HG03378 (cell line): ENCODE data around the gene ATXN1.
"Not testable (repeated sequence)": the region's sequence is repeated elsewhere in the genome, so short reads cannot be mapped to it uniquely, and the experiment has no call there.

Source experiments
- ATAC-seq: cut with Tn5 transposase; IDR thresholded peaks from one replicate; pipeline ENCODE4 v1.9.1; 2021; ENCODE audit warnings: mild to moderate bottlenecking, moderate library complexity; ENCODE audit not compliant: unreplicated experiment

Gene ATXN1

DNA sequence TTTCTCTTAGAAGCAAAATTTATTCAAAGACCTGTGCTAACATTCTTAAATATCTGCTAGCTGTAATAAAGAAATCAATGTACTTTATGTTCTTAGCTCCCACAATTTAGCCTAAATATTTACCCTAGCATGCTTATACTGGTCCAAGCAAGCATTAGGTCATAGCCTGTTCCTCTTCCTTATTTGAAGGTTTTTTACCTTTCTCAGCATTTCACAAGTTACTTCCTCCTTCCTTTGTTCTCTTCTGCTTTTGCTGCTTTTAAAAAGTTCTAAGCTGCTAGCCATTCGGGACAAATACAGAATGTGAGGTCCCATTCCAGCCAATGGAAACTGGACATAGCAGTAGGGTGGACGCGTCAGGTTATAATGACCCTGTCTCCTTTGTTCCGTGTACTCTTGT, 354.7 kb downstream of the ATXN1 start:
- not testable (repeated sequence) for ATAC-seq

DNA sequence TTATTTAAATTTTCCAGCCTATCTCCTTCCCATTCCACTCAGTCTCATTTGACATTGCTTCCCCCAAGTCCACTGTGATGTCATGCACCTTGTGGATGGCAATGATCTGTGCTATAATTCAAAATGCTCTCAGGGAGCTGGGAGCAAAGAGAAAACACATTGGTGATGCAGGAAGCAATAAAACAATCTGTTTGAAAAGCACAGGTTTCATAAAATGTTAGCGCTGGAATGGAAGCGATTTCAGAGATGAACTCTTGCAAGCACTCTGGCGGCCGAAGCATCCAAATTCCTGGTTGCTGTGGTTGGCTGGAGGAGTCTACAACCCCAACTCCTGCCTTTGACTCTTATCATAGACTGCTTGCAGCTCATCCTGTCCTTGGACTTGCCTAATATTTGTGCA, 355.9 kb downstream of the ATXN1 start:
- no peak for ATAC-seq

DNA sequence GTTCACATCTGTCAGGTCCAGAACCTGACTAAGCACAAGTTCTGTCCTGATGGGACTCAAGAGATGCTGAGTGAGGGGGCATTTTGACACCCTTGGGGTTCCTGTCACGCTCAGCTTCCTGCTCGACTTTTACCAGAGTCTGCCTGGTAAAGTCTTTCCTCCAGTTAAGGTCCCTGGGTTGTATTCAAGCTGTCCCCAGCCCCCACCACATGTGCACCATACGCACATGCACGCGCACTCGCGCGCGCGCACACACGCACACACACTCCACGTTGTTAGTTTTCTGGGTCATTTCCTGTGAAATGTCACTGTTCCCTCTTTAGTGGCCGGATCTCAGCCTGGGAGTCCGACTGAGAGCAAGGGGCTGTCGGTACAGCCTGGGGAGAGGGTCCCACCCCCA, 356.8 kb downstream of the ATXN1 start:
- no peak for ATAC-seq

DNA sequence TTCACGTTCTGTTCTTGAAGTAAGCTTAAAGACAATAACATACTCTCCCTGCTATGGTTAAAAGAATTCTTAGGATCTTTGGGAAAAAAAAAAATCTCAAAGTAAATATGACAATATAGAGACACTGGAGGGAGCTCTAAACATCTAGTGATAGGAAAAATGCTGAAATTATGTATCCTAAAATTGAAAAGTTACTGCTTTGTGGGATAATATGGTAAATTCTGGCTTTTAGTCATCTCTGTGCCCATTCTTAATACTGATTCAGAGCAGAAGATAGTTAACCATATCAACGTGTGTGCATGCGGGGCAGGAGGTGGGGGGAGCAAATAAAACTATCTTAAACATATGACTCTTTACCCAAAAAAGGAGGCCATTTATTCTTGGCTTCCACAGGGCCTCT, 357.4 kb downstream of the ATXN1 start:
- ATAC-seq, result no peak

DNA sequence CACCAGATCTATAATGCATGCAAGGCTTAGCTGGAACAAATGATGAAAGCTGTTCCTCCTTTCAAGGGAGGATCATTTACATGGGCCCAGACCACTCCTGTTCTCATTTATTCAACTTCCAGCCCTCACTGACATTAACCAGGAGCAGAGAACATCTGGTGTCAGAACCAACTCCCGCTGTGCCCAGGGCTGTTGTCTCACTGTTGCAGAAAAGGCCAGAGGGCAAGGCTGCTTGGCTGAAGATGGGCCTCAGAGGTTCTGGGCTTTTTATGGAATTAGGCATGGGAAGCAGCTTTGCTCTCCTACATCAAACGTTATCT, 358.7 kb downstream of the ATXN1 start:
- ATAC-seq, result no peak

DNA sequence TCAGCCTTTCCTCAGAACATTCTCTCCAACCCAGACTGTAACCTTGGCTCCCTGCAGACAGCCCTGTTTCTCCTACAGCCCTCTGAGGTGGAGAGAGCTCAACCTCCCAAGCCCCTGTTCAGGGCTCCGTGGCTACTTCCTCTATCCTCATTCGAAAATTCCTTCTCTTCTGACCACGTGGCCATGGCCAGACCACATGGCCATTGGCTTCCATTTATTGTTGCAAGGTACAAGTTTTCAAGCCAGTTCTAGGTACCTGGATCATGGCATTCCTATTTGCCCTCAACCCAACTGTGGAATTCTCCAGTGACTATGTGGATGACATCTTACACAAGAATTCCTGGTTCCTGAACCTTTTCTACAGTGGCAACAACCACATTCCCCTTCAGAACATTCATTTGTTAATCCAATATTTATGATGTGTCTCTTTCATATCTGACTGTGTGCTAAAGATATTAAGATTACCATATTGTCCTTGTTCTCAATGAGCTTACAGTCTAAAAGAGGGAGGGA, 361.0 kb downstream of the ATXN1 start:
- no peak for ATAC-seq

DNA sequence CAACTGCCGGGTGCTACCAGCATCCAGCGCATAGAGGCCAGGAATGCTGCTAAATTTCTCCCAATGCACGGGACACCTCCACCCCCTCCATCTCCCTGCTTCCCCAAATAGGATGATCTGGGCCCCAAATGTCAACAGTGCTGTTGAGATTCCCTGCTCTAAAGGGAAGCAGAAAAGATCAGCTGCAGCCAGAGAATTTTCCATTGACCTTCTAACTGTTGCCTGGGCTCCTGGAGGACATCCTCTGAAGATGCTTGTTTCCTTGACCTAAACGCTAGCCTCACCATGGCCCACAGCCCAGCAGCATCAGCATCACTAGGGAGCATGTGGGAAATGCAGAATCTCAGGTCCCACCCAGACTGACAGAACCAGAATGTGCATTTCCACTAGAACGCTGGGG, 361.6 kb downstream of the ATXN1 start:
- ATAC-seq, result no peak

DNA sequence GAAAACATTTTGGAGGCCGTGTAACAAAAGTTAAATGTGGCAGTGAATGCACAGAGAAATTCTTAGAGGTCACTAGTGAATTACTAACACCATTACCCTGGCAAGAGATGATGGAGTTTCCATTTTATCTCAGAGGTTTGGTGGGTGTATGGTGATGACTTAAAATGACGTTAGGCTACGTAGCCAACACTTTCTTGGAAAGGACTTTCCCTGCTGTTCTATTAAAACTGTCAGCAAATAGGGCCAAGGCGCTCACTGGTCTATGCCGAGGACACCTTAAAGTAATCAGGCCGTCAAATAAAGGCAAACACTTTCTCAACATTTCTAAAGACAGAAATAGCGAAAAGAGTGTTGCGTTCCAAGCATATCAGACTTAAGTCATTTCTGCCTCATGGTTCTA, 362.1 kb downstream of the ATXN1 start:
- no peak for ATAC-seq

DNA sequence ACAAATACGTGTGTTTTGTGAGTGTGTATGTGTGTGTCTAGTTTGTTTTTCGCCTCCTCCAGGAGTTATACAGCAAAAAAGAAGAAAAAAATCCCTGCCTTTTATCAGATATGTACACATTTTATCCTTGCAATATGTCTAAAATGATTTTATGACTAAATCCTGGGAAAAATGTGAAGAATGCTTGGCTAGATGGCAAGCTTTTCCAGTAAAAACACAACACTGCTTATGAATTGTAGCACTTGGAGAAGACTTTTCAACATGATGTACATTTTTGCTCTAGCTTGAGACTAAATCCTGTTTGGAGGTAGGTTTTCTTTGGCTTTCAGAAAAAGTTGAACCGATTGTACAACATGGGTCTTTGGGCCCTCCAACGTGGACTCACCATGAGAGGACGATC, 362.7 kb downstream of the ATXN1 start:
- ATAC-seq, result no peak

DNA sequence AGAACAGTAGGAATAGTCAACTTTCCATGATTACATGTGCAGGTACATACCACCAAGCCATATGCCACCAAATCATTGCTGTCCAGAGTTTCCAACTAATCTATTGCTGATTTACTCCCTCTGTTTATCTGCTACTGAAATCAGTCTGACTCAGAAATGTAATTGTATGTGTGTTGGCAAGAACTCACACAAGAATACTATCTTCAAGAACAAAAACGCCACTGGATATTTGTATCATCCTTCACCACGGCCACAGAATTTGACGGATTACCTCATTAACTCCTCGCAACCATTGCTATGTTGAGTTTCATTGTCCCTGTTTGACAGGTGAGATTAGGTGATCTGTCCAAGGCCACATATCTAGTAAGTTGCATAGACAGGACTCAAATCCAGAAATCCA, 363.6 kb downstream of the ATXN1 start:
- no peak for ATAC-seq

DNA sequence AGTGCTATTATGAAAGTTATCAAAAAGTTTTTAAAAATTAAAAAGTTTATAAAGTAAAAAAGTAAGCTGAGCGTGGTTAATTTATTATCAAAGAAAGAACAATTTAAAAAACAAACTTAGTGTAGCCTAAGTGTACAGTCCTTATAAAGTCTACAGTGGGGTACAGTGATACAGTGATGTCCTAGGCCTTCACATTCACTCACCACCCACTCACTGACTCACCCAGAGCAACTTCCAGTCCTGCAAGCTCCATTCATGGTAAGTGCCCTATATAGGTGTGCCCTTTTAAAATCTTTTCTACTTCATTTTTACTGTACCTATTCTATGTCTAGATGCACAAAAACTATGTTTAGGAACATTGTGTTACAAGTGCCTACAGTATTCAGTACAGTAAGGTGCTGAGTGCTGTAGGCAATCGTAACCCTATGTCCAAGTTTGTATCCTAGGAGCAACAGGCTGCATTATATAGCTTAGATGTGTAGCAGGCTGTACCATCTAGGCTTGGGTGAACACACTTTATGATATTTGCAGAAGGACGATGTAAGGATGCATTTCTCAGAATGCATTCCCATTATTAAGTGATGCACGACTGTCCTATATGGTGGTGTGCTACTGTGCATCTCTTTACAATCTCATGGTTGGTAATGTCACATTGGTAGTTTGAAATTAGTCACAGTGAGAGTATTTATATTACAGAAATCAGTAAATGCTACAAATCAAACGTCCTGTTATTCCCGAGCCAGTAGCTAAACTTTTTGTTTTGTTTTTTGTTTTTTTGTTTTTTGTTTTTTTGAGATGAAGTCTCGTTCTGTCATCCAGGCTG, 364.6 kb downstream of the ATXN1 start:
- ATAC-seq, result no peak

DNA sequence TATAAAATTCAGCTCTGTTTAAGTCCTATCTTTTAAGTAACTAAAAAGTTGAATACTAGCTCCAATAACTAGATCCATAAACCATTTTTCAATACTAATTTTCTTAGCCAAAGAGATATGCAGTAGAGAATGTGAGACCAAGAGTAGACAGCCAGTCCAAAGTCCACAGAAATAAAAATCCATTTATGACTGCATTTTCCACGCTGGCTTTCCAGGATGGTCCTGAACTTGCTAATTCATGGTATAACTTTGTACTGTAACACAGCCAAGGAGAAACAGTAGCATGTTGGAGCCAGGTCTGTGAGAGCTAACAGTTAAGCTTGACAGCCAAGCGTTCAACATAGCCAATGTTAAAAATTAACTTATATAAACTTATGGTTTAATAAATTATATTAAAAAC, 366.6 kb downstream of the ATXN1 start:
- no peak for ATAC-seq

DNA sequence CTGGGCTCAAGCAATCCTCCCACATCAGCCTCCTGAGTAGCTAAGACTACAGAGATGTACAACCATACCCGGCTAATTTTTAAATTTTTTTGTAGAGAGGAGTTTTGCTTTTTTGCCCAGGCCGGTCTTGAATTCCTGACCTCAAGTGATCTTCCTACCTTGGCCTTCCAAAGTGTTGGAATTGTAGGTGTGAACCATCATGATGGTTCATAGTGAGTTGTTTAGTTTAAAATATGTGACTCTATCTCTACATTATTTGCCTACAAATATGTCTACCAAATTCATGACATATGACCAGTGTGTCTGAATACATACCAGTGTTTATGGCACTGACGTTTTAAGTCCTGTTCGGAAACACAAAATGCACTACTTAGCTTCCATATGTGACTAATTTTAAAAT, 367.9 kb downstream of the ATXN1 start:
- ATAC-seq, result no peak

DNA sequence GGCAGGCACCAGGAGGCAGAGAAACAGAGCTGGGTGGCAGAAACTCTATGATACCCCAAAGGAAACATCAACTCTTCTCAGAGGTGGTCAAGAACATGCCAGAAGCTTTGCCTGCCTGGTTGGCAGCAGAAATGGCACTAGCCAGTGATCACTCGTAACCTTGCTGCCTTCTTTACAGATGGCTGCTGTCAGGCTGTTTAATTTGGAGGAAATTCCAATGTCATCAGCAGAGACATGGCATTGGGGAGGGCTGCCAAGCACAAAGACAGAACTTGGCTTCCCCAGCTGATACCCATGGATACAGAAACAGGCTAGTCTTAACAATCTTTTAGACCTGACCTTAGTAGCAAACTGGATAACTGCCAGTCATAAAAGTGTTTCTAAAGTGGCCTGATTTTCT, 369.2 kb downstream of the ATXN1 start:
- ATAC-seq, result no peak

DNA sequence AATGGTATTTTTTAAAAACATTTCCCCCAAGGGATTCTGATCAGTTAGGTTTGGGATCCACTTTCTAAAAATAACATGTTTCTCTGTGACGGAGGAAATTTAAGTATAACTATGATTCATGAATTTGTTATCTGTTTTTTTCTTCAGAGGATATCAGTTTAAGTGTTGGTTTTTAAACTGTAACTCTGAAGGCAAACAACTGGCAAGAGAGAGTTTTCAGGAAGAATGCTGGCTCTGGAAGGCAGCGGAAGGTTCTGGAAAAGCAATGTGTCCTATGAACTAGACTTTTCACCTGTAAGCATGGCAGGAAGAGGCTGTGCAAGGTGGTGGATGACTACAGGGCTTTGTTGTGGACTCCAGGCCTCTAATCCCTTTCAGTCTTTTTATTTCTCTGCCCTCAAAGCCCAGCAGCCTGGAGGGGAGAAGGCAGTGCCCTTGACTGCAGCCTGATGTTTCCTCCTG, 369.8 kb downstream of the ATXN1 start:
- ATAC-seq, result no peak

DNA sequence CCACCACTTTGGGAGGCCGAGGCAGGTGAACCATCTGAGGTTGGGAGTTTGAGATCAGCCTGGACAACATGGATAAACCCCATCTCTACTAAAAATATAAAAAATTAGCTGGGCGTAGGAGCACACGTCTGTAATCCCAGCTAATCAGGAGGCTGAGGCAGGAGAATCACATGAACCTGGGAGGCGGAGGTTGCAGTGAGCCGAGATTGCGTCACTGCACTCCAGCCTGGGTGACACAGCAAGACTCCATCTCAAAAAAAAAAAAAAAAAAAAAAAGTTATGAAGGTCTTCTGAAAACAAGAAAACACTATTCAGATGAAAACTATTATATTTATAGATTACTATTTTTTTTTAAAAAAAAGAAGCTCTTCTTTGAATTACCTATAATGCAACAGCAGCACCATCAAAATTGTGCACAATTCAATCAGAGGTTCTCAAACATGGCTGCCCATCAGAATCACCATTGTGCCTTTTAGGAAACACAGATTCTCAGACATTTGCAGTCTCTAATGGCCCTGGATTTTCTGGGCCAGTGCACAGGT, 370.3 kb downstream of the ATXN1 start:
- not testable (repeated sequence) for ATAC-seq

DNA sequence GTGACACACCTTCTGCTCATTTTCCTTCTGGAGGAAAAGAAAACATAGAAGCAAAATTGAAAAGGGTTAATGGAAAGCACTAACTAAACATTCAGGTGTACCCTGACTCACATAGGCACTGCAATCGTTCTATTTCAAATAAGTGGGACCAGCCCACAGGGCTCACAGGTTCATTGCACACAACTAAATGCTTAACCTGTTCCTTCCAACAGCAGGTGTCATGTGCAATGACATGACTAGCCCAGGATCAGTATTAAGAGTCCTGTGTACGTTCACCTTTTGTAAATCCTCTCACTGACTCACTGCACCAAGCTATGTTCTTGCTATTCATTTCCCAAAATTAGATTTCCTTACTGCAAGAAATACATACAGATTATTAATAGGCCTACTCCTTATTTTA, 371.6 kb downstream of the ATXN1 start:
- no peak for ATAC-seq

DNA sequence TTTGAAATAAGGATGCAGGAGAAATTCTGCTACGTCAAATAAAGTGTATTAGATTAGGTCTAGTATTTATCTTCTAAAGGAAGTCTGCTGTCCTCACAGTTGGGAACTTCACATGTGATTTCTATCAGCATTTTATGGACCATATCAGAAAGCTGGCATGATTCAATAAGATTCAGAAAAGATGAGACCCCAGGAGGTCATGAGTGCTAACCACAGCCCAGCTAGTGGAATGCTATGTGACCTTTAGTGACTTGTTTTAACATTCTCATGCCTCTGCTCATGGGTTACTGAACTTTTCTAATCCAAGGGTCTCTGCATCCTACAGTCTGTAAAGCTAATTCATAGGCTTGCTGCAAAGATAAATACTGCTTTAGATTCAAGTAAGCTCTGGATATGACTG, 372.8 kb downstream of the ATXN1 start:
- no peak for ATAC-seq

DNA sequence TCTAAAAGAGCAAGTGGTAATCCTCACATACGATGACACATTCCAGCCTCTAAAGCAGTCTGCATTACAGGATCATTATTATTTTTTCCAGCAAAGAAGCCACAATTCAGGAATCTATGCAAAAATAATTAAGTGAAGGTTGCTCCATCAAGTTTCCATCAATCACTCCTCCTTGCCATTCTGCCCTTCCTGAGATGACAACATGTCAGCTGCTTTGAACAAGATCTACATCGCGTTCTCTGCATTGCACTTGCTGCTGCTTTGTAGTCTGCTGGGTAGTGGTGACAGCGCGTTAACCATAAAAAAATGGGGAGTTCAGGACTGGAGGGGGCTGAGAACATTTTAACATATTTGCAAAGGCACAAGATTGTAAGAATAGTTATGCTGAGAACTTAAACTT, 375.2 kb downstream of the ATXN1 start:
- ATAC-seq, result no peak

DNA sequence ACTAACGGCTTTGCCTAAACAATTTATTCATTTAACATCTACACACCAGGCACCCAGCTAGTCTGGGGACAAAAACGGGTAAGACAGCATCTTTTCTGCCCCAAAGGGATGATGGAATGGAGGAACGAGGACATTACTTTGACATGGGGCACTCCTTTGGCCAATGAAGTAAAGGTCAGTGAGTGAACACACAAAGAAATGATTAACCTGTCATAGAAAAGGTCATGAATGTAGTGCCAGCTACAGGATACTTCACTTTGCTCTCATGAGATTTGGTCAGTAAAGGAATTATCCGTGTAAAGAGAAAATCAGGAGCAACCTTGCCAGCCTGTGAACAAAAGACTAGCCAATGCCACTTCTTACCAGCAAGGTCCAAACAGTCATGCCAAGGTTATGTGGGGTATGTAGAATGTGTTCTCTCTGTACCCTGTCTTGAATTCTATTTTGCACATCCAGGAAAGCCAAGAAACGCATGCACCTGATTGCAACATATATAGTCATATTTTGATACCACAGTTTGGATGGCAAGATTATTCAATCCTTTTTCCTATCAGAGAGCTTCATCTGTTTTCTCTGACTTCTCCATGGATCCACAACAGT, 377.6 kb downstream of the ATXN1 start:
- ATAC-seq, result no peak

DNA sequence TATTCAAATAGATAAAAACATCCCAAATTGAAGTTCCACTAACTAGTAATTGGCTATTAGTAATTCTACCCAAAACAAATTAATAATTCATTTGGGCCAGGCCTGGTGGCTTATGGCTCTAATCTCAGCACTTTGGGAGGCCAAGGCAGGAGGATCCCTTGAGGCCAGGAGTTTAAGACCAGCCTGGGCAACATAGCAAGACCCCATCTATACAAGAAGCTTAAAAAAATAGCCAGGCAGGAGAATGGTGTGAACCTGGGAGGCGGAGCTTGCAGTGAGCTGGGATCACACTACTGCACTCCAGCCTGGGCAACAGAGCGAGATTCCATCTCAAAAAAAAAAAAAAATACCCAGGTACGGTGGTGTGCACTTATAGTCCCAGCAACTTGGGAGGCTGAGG, 379.3 kb downstream of the ATXN1 start:
- ATAC-seq, result not testable (repeated sequence)

DNA sequence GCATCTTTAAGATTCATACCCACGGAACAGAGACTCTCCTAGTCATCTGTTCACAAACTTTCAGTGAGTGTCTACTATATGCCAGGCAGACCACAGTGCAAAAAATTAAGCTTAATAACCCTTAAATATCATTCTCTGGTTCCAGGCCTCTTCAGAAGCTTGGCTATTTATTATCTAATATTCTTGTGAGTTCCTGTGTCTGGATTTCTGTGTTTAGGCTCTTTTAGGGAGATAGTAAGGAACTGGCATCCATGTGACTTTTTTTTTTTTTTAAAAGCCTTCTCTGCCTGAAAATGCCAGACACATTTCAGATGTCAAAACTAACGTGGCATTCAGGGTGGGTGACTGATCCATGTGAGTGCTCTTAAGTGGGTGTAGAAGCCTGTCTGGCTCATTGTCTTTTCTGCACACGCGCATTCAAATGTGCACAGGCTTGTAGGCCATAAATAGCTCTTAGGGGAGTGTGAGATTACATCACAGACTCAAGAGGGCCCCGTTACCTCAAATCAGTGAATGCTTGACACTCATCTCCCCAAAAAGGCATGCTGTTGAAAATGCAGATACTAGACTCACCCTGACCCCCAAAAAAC, 380.9 kb downstream of the ATXN1 start:
- no peak for ATAC-seq
